Large intestine (tissue), 3 donors: Measurements from ENCODE around the gene MAP3K9. TPM values are rescaled to one million over a fixed set of nuclear protein-coding genes. Genes with fewer than 3 reads are reported as not detected.

Experiments used
- DNase-seq, 2 donors: peaks; one replicate each; pipeline versions ENCODE4 v3.0.0 to v3.0.0-alpha.2; 2013
- H3K27ac ChIP-seq: one replicate; pipeline ENCODE4 v1.5.1; 2013; ENCODE audit warnings: low read length
- H3K27me3 ChIP-seq: 2 replicates; pipeline ENCODE4 v1.6.1; 2013; ENCODE audit warnings: low read length; ENCODE audit not compliant: control insufficient read depth, insufficient read depth
- H3K36me3 ChIP-seq: 2 replicates; pipeline ENCODE4 v1.6.1; 2013; ENCODE audit warnings: low read length; ENCODE audit not compliant: control insufficient read depth, insufficient read depth
- H3K4me1 ChIP-seq: one replicate; pipeline ENCODE4 v1.6.1; 2013; ENCODE audit warnings: low read length; ENCODE audit not compliant: control insufficient read depth, insufficient read depth
- H3K4me3 ChIP-seq: one replicate; pipeline ENCODE4 v1.5.1; 2013; ENCODE audit warnings: low read length
- H3K9me3 ChIP-seq: one replicate; pipeline ENCODE4 v1.6.1; 2013; ENCODE audit warnings: mild to moderate bottlenecking, low read depth, low read length, moderate library complexity; ENCODE audit not compliant: control insufficient read depth
- WGBS: methylation state at CpG from one replicate; pipeline ENCODE4 v1.1.5; 2013; ENCODE audit warnings: low lambda C conversion rate; ENCODE audit not compliant: insufficient coverage; 5-methylcytosine and 5-hydroxymethylcytosine counted together
- polyA plus RNA-seq: library from polyadenylated mRNA; unstranded; fragments of 120-200 nt; gene quantifications from one replicate; pipeline ENCODE4 v1.2.1, GENCODE V29; 2013

MAP3K9 gene
- polyA plus RNA-seq, 1 donor, result 3.7 TPM

DNA sequence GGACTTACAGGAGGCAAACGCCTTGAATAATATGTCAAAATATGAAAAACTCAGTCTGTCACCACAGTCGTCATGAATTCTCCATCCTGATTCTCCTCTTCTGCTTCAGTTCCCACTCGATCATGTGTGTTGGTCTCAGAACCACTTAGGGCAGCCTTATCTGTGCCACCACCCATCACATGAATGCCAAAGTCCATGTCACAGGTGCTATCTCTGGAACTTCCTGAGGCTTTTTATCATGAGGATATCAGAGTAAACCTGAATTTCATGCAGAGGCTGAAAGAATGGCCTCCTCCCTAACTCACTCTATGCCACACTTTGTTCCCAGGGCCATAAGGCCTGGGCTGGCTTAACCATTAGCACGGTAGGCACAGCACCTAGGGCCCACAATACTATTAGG, 28.8 kb upstream of the MAP3K9 start:
- Histone ChIP-seq H3K4me3 (no peak overlapping the region), H3K27ac (peak overlapping the region; percentile 92), H3K4me1 (peaks cover 30% of the 10 kb centered on the region), H3K36me3 (no peaks in the 10 kb centered on the region), H3K9me3 (no peaks in the 10 kb centered on the region), H3K27me3 (no peaks in the 10 kb centered on the region)
- DNase-seq, result peak; percentile 94 to 97
- WGBS, result 33% methylated on average over 1 of the region's 4 CpGs

DNA sequence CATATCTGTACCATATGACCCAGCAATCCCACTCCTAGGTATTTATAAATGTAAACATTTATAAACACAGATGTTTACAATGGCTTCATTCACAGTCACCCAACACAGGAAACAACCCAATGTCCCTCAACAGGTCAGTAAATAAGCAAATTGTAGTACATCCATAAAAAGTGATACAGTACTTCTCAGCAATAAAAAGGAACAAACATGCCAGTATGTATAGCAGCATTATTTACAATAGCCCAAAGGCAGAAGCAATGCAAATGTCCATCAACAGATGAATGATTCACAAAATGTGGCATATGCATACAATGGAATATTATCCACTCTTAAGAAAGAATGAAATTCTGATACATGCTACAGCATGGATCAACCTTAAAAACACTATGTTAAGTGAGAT, 27.6 kb upstream of the MAP3K9 start:
- no peak for DNase-seq
- Histone ChIP-seq H3K4me1 (peaks cover 30% of the 10 kb centered on the region), H3K4me3 (no peak overlapping the region), H3K27ac (no peak overlapping the region), H3K9me3 (no peaks in the 10 kb centered on the region), H3K36me3 (no peaks in the 10 kb centered on the region), H3K27me3 (no peaks in the 10 kb centered on the region)

DNA sequence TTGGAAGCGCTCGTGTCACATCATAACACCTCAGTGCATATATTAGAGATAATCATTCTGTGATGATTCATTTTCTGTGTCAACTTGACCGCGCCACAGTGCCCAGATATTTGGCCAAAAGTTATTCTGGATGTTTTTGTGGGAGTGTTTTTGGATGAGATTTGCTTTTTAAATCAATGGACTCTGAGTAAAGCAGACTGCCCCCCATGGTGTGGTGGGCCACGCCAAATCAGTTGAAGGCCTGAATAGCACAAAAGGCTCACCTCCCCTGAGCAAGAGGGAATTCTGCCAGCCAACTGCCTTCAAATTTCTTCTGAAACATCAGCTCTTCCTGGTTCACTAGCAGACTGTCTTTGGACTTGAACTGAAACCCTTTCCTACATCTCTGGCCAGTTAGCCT, 24.6 kb upstream of the MAP3K9 start:
- DNase-seq, result no peak
- Histone ChIP-seq H3K9me3 (no peaks in the 10 kb centered on the region), H3K27ac (no peak overlapping the region), H3K36me3 (no peaks in the 10 kb centered on the region), H3K4me1 (peaks cover 30% of the 10 kb centered on the region), H3K27me3 (no peaks in the 10 kb centered on the region), H3K4me3 (no peak overlapping the region)
- WGBS, result no CpG with 5 or more reads among the region's 5 CpGs

DNA sequence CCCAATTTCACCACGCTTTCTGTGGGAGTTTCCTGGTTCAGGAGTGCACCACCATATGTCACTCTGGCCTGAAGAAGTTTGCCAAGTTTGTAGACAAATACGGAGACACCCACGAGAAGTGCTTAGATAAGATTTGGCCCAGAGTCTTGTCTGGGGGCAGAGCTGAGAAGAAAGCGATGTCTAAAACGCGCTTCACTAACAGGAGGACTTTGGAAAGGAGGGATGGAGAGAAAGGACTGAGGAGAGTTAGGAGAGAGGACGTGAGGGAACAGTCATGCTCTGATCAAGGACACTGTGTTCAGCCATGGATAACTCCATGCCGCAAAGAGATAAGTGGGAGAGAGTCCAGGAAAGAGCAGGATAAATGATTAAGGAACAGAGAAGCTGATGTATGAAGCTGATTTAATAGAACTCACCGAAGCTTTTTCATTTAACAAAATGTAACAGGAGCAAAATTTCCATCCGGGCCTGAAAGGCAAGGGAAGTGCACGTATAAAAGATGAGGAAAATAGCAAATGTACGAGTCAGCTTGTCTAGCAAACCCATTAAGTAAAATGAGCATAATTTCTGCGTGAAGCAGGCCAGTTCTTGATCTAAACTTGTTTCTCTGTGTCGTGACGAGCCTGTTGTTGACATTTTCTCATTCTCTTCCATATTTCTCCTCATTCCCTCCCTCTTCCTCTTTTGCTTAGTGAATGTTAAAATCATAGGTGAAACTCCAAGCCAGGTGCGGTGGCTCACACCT, 23.4 kb upstream of the MAP3K9 start:
- 86% methylated on average over 5 of the region's 16 CpGs for WGBS

DNA sequence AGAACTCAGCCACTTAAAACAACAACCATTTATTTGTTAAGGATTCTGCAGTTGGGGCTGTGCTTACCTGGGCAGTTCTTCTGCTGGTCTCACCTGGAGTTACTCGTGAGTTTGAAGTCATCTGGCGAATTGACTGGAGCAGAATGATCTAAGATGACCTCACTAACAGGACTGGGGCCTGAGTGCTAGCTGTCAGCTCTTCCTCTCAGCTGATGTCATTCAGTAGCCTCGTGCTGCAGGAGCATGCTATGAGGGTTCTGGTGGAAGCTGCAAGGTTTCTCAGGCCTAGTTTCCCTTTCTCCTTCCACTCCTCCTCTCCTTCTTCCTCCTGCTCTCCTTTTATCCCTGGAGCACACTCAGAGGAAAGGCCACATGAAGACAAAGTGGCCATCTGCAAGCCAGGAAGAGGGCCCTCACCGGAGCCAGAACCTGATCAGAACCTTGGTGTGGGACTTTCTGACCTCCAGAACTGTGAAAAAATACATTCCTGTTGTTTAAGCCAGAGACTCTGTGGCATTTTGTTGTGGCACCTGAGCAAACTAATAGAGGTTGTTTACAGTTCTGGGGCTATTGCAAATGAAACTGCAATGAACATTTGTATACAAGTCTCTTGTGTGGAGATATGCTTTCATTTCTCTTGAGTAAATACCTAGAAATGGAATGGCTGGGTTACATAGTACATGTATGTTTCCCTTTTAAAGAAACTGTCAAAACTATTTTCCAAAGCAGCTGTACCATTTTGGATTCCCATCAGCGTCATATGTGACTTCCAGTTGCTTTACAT, 21.9 kb upstream of the MAP3K9 start:
- no peaks in the 10 kb centered on the region for H3K27me3 ChIP-seq

More for the DNA sequence above, 23.4 kb upstream of the MAP3K9 start:
- Histone ChIP-seq H3K27ac (peak overlapping the region; percentile 3), H3K4me1 (peaks cover 29% of the 10 kb centered on the region), H3K9me3 (no peaks in the 10 kb centered on the region), H3K36me3 (no peaks in the 10 kb centered on the region), H3K4me3 (no peak overlapping the region), H3K27me3 (no peaks in the 10 kb centered on the region)
- peak in 1 of 2 donors; percentile 68 for DNase-seq

DNA sequence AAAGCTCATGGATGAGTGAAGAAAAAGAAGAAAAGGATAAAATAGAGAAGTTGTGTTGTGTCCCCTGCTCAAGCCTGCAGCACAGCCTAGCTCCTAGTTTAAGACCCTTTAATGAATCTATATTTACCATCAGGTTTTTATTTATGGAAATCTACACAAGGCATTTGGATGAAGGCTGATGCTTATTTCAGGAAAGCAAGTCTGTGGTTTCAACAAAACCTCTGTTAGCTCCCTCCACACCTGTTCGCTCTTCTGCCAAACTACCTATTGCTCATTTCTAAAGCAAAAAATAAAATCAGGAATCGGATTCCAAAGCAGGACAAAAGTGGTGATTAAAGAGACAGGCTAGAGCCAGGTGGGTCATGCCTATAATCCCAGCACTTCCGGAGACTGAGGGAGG, 18.9 kb upstream of the MAP3K9 start:
- Histone ChIP-seq H3K9me3 (no peaks in the 10 kb centered on the region), H3K27me3 (no peaks in the 10 kb centered on the region), H3K4me1 (peaks cover 39% of the 10 kb centered on the region), H3K27ac (peak overlapping the region; percentile 89), H3K36me3 (no peaks in the 10 kb centered on the region), H3K4me3 (no peak overlapping the region)
- no CpG with 5 or more reads among the region's 3 CpGs for WGBS
- DNase-seq, result no peak

More for the DNA sequence above, 21.9 kb upstream of the MAP3K9 start:
- H3K9me3 ChIP-seq, result no peaks in the 10 kb centered on the region
- 100% methylated on average over 1 of the region's 5 CpGs for WGBS
- peaks cover 34% of the 10 kb centered on the region for H3K4me1 ChIP-seq
- no peak overlapping the region for H3K27ac ChIP-seq
- H3K4me3 ChIP-seq, result no peak overlapping the region
- DNase-seq, result peak in 1 of 2 donors; percentile 47
- no peaks in the 10 kb centered on the region for H3K36me3 ChIP-seq

DNA sequence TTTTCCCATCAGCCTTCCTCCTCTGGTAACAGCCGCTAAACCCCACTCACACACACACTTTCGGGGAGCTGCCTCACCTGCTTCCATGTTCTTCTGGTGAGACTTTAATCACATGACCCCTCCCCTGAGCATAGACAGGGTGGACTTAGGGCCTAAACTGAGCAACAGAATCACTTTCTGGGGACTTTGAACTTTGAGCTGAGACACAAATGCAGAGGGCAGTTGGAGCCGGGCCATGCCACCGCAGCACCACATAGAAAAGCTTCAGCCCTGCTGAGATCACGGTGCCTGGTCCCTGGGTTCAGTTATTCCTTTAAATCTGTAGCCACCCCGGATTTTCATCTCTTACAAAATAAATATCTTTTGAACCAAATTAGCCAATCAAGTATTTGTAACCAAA, 18.4 kb upstream of the MAP3K9 start:
- H3K9me3 ChIP-seq, result no peaks in the 10 kb centered on the region
- H3K4me3 ChIP-seq, result no peak overlapping the region
- DNase-seq, result peak; percentile 89 to 96
- no peaks in the 10 kb centered on the region for H3K36me3 ChIP-seq
- peak overlapping the region; percentile 89 for H3K27ac ChIP-seq
- no CpG with 5 or more reads among the region's 6 CpGs for WGBS
- H3K4me1 ChIP-seq, result peaks cover 39% of the 10 kb centered on the region
- no peaks in the 10 kb centered on the region for H3K27me3 ChIP-seq

DNA sequence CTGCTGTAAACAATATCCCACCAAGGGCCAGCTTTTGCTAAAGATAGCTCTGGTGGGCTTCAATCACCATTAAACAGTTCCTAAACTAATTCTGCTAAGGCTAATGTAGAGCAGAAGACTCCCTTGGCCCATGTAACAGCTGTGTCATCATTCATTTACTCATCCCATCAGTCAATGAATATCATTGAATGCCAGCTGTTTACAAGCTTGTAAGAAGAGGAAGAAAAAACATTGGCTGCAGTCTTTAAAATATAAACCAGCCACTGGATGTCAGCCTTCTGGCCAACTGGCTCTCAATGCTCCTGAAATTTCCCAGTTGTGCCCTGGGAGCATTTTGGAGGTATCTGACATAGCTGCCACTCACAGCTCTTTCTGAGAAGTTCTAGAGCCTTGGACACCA, 18.0 kb upstream of the MAP3K9 start:
- Histone ChIP-seq H3K27ac (peak overlapping the region; percentile 89), H3K36me3 (no peaks in the 10 kb centered on the region), H3K9me3 (no peaks in the 10 kb centered on the region), H3K27me3 (no peaks in the 10 kb centered on the region), H3K4me3 (no peak overlapping the region), H3K4me1 (peaks cover 35% of the 10 kb centered on the region)
- DNase-seq, result no peak

DNA sequence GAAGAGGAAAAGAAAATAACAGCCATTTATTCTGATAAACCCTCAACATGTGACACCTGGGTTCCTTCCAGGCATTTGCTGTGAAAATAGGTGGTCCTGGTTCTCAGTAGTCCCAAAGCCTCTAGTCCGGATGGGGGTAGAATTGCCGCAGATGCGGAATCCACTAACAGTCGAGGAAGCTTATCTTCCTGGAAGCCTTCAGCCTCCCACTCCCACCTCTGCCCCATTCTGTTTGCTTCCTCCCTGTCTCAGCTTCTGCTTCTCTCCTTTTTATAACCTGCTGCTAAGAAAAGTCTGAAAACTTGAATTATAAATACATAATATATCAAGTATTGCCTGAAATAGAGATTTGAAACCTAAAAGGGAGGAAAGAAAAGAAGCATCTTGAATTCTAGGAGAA, 14.0 kb upstream of the MAP3K9 start:
- H3K36me3 ChIP-seq, result no peaks in the 10 kb centered on the region
- peaks cover 11% of the 10 kb centered on the region for H3K27me3 ChIP-seq
- DNase-seq, result no peak
- no peaks in the 10 kb centered on the region for H3K9me3 ChIP-seq
- H3K4me1 ChIP-seq, result peaks cover 26% of the 10 kb centered on the region
- peak overlapping the region; percentile 88 for H3K27ac ChIP-seq
- H3K4me3 ChIP-seq, result no peak overlapping the region
- whole genome bisulfite sequencing, result no CpG with 5 or more reads among the region's 4 CpGs

DNA sequence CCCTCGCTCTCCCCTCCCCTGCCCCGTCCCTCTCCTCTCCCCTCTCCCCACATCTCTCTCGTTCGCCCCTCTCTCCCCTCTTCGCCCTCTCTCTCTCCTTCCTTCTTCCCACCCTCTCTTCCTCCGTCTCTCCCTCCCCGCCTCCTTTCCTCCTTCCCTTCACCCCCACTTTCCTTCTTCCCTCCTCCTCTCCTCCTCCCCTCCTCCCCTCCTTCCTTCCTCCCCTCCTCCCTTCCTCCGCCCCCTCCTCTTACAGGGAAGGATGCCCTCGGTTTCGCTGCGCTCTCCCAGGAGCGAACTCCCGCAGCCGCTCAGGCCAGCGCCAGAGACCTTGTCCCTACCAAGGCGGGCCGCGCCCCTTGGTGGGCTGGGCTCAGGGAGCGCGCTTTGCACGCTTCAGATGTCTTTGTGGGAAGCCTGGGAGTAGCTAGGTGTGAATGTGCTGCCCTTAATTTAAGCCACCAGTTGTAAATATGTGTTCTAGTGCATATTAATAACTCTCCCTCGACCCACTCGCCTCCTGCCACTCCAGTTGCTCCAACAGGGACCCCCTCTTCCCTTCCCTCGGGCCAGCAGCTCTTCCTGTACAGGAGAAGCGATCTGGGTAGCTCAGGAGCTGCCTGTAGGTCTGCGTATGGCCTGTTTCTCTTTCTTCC, 13.3 kb upstream of the MAP3K9 start:
- Histone ChIP-seq H3K36me3 (no peaks in the 10 kb centered on the region), H3K27ac (peak overlapping the region; percentile 88), H3K4me3 (peak overlapping the region; percentile 61), H3K4me1 (peaks cover 22% of the 10 kb centered on the region), H3K27me3 (peaks cover 11% of the 10 kb centered on the region), H3K9me3 (no peaks in the 10 kb centered on the region)
- DNase-seq, result peak; percentile 81 to 89
- WGBS, result 0% methylated on average over 6 of the region's 26 CpGs
